AG09319 (cell line): ENCODE results near the gene SMIM31.

Source experiments
- DNase-seq: peaks from one replicate; pipeline ENCODE4 v3.0.0-alpha.2; 2010; ENCODE audit warnings: low read depth; ENCODE audit errors: extremely low read depth
- TF ChIP-seq, protein P1 (sequence below): IDR thresholded peaks from 2 replicates; pipeline ENCODE4 v1.5.1; 2011; ENCODE audit warnings: low read depth, mild to moderate bottlenecking, inconsistent platforms, low read length, moderate library complexity

Gene SMIM31

GRCh38 chr4:164734484-164734883 lies 19.4 kb upstream of the SMIM31 start:
- no peak for DNase-seq
- TF ChIP-seq, protein P1, sequence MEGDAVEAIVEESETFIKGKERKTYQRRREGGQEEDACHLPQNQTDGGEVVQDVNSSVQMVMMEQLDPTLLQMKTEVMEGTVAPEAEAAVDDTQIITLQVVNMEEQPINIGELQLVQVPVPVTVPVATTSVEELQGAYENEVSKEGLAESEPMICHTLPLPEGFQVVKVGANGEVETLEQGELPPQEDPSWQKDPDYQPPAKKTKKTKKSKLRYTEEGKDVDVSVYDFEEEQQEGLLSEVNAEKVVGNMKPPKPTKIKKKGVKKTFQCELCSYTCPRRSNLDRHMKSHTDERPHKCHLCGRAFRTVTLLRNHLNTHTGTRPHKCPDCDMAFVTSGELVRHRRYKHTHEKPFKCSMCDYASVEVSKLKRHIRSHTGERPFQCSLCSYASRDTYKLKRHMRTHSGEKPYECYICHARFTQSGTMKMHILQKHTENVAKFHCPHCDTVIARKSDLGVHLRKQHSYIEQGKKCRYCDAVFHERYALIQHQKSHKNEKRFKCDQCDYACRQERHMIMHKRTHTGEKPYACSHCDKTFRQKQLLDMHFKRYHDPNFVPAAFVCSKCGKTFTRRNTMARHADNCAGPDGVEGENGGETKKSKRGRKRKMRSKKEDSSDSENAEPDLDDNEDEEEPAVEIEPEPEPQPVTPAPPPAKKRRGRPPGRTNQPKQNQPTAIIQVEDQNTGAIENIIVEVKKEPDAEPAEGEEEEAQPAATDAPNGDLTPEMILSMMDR, result no peak

GRCh38 chr4:164748375-164748774 lies 5.6 kb upstream of the SMIM31 start:
- TF ChIP-seq, protein P1, result peak; percentile 27; the same call in 1 of the 2 replicates
- no peak for DNase-seq

DNA sequence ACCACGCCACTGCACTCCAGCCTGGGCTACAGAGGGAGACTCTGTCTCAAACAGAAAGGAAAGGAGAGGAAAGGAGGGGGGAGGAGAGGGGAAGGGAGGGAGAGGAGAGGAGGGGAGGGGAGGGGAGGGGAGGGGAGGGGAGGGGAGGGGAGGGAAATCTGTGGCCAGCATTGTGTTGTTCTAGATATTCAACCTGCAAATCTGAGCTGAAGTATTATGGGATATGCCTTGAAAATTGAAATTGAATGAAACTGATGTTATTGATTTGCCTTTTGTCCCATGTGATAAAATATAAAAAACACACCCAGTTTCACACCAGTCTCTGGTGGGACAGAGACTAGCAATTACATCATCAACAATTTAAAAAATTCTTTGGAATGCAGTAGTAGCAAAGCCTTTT lies 1.5 kb downstream of the SMIM31 start:
- TF ChIP-seq, protein P1, result no peak
- no peak for DNase-seq

- no peak for DNase-seq
- TF ChIP-seq, protein P1, result no peak
These were observed 2.8 kb downstream of the SMIM31 start for GRCh38 chr4:164756686-164757085.

- DNase-seq, result no peak
- TF ChIP-seq, protein P1, result no peak
These were observed 7.3 kb downstream of the SMIM31 start for GRCh38 chr4:164761241-164761640.

GRCh38 chr4:164761746-164762275 lies 7.9 kb downstream of the SMIM31 start:
- DNase-seq, result no peak
- TF ChIP-seq, protein P1, result no peak

GRCh38 chr4:164765096-164765495 lies 11.2 kb downstream of the SMIM31 start:
- no peak for DNase-seq
- TF ChIP-seq, protein P1, result no peak
